HCT116 (cell line): ENCODE data around the gene BLCAP. TPM values are rescaled to one million over a fixed set of nuclear protein-coding genes. Genes with fewer than 3 reads are reported as not detected.
A peak's percentile ranks its signal among the peaks of the same experiment; 100 is the strongest.

Experiments used
- ATAC-seq: fragments of 200-7000 bp; cut with Tn5 transposase; 2 replicates; pipeline ENCODE4 v1.9.1; 2020; ENCODE audit warnings: mild to moderate bottlenecking, moderate library complexity
- BruUV-seq: library from RNA; stranded (reverse); fragments of 400-500 nt; replicated peaks from 2 replicates; lab custom pipeline; 2021; lab: Mats Ljungman, UMichigan
- CTCF ChIA-PET: fragments of 300-600 bp; sonication (Branson Sonifier 250); formaldehyde crosslinking; loops from one replicate; lab custom pipeline; 2021; ENCODE audit warnings: antibody characterized with exemption; lab: Charles Lee
- POLR2A ChIA-PET: fragments of 300-600, 350-600 bp; sonication (Branson Sonifier 250); formaldehyde crosslinking; loops from one replicate; lab custom pipeline; 2021; ENCODE audit warnings: antibody characterized with exemption; lab: Charles Lee
- RAD21 ChIA-PET, 2 experiments: fragments of 300-600 bp; sonication (Branson Sonifier 250); formaldehyde crosslinking; loops; one replicate each; lab custom pipeline; 2023; ENCODE audit warnings: low total read pairs in 2 of 2; ENCODE audit not compliant: uncharacterized antibody in 2 of 2, unreplicated experiment in 2 of 2, low non-redundant PET in 1 of 2; lab: Charles Lee
- DNase-seq: peaks from one replicate; pipeline ENCODE4 v3.0.0-alpha.2; 2010; ENCODE audit warnings: low read depth, low spot score
- H2AFZ ChIP-seq: fragments of 200-600 bp; shearing (Covaris generic), sonication (generic); 2 replicates; pipeline ENCODE4 v1.6.1; 2017; ENCODE audit warnings: low read depth, mixed run types, mixed read lengths, antibody characterized with exemption, low read length; ENCODE audit not compliant: poor library complexity, severe bottlenecking
- H3K27ac ChIP-seq: 2 replicates; pipeline ENCODE4 v1.5.1; 2012; ENCODE audit warnings: low read depth, low read length
- H3K27me3 ChIP-seq: fragments of 200-600 bp; sonication (generic); 2 replicates; pipeline ENCODE4 v1.6.1; 2016; ENCODE audit warnings: mixed run types, low read length, mixed read lengths; ENCODE audit not compliant: insufficient read depth
- H3K36me3 ChIP-seq, 2 experiments: fragments of 200-500 bp in 1 of 2; fragments of 200-600 bp in 1 of 2; sonication (Bioruptor generic) in 1 of 2; sonication (generic) in 1 of 2; 2 replicates each; pipeline versions ENCODE4 v1.5.1 to v1.6.1; 2014 to 2016; ENCODE audit warnings: low read length in 2 of 2, inconsistent platforms in 1 of 2, mixed read lengths in 1 of 2, mixed run types in 1 of 2; ENCODE audit not compliant: insufficient read depth in 2 of 2, control insufficient read depth in 1 of 2
- H3K4me1 ChIP-seq, 2 experiments: fragments of 200-600 bp in 1 of 2; sonication (generic) in 1 of 2; 2 replicates each; pipeline versions ENCODE4 v1.5.1 to v1.6.1; 2012 to 2017; ENCODE audit warnings: low read length in 2 of 2, inconsistent platforms in 1 of 2, mild to moderate bottlenecking in 1 of 2, mixed read lengths in 1 of 2, mixed run types in 1 of 2, moderate library complexity in 1 of 2; ENCODE audit not compliant: insufficient read depth in 2 of 2, control insufficient read depth in 1 of 2
- H3K4me2 ChIP-seq: fragments of 200-600 bp; sonication (generic); 2 replicates; pipeline ENCODE4 v1.6.1; 2017; ENCODE audit warnings: mixed run types, low read length, mixed read lengths
- H3K4me3 ChIP-seq, 2 experiments: fragments of 200-600 bp in 1 of 2; sonication (generic) in 1 of 2; replicated peaks in 1 of 2; 2 replicates each; pipeline ENCODE4 v1.5.1; 2011 to 2016; ENCODE audit warnings: low read length in 2 of 2, control low read depth in 1 of 2, low read depth in 1 of 2, mild to moderate bottlenecking in 1 of 2, mixed read lengths in 1 of 2, mixed run types in 1 of 2
- H3K79me2 ChIP-seq: fragments of 200-600 bp; sonication (generic); 2 replicates; pipeline ENCODE4 v1.6.1; 2017; ENCODE audit warnings: mild to moderate bottlenecking, mixed run types, low read length, moderate library complexity, mixed read lengths; ENCODE audit not compliant: insufficient read depth
- H3K9ac ChIP-seq: fragments of 200-600 bp; sonication (generic); 2 replicates; pipeline ENCODE4 v1.6.1; 2016; ENCODE audit warnings: low read length, mixed read lengths
- H3K9me2 ChIP-seq: fragments of 200-600 bp; sonication (generic), shearing (Covaris generic); 2 replicates; pipeline ENCODE4 v1.6.1; 2017; ENCODE audit warnings: mixed run types, mild to moderate bottlenecking, moderate library complexity; ENCODE audit not compliant: insufficient read depth
- H3K9me3 ChIP-seq, 2 experiments: fragments of 200-500 bp in 1 of 2; fragments of 200-600 bp in 1 of 2; sonication (Bioruptor generic) in 1 of 2; sonication (generic) in 1 of 2; 2 replicates each; pipeline ENCODE4 v1.6.1; 2014 to 2017; ENCODE audit warnings: low read length in 2 of 2, mixed read lengths in 2 of 2, inconsistent platforms in 1 of 2, low read depth in 1 of 2, mild to moderate bottlenecking in 1 of 2, mixed run types in 1 of 2, moderate library complexity in 1 of 2; ENCODE audit not compliant: control insufficient read depth in 1 of 2, insufficient read depth in 1 of 2
- H4K20me1 ChIP-seq: fragments of 200-600 bp; sonication (generic), shearing (Covaris generic); 2 replicates; pipeline ENCODE4 v1.6.1; 2017; ENCODE audit warnings: mixed run types, mild to moderate bottlenecking, moderate library complexity; ENCODE audit not compliant: insufficient read depth
- CBX3 ChIP-seq: IDR thresholded peaks from 2 replicates; pipeline ENCODE4 v1.6.1; 2012; ENCODE audit warnings: low read depth
- CEBPB ChIP-seq: IDR thresholded peaks from 2 replicates; pipeline ENCODE4 v1.6.1; 2012; ENCODE audit warnings: low read depth
- ELF1 ChIP-seq: IDR thresholded peaks from 2 replicates; pipeline ENCODE4 v1.6.1; 2012; ENCODE audit warnings: low read depth, borderline replicate concordance
- EZH2 ChIP-seq: fragments of 200-600 bp; sonication (generic); IDR thresholded peaks from 2 replicates; pipeline ENCODE4 v1.6.1; 2017; ENCODE audit warnings: antibody characterized with exemption, mixed run types
- EZH2phosphoT487 ChIP-seq: fragments of 200-600 bp; IDR thresholded peaks from 2 replicates; pipeline ENCODE4 v1.6.1; 2018; ENCODE audit warnings: antibody characterized with exemption, borderline replicate concordance
- JUND ChIP-seq: IDR thresholded peaks from 2 replicates; pipeline ENCODE4 v1.6.1; 2012
- POLR2AphosphoS5 ChIP-seq: IDR thresholded peaks from 2 replicates; pipeline ENCODE4 v1.6.1; 2011; ENCODE audit warnings: mild to moderate bottlenecking, low read depth, low read length, moderate library complexity
- RAD21 ChIP-seq: IDR thresholded peaks from 2 replicates; pipeline ENCODE4 v1.6.1; 2012; ENCODE audit warnings: low read depth, mild to moderate bottlenecking
- SRF ChIP-seq: IDR thresholded peaks from 2 replicates; pipeline ENCODE4 v1.6.1; 2012; ENCODE audit warnings: low read depth
- TCF7L2 ChIP-seq: IDR thresholded peaks from 2 replicates; pipeline ENCODE4 v1.7.0; 2011; ENCODE audit warnings: borderline replicate concordance, inconsistent platforms; ENCODE audit not compliant: insufficient read depth, insufficient read length; ENCODE audit errors: extremely low read depth
- YY1 ChIP-seq: IDR thresholded peaks from 2 replicates; pipeline ENCODE4 v1.6.1; 2011; ENCODE audit warnings: low read length, low read depth, moderate library complexity, mild to moderate bottlenecking; ENCODE audit not compliant: insufficient replicate concordance; ENCODE audit errors: extremely low read depth
- ZFX ChIP-seq: fragments of 450-650 bp; IDR thresholded peaks from 2 replicates; pipeline ENCODE4 v1.6.1; 2017
- intact Hi-C: fragments of 100-400 bp; cut with micrococcal nuclease; formaldehyde crosslinking; loops from 2 replicates; pipeline ENCODE4 v1.10.0; 2022
- total RNA-seq: library from RNA; stranded (reverse); gene quantifications from one replicate; pipeline ENCODE4 v1.2.1, GENCODE V29; 2021; ENCODE audit not compliant: unreplicated experiment
- TF ChIP-seq, protein P1 (sequence below): IDR thresholded peaks from 2 replicates; pipeline ENCODE4 v1.6.1; 2012
- TF ChIP-seq, protein P2 (sequence below): IDR thresholded peaks from 2 replicates; pipeline ENCODE4 v1.6.1; 2012

BLCAP gene
- total RNA-seq, 1 experiment from 2014 or later: 27.5 TPM

DNA sequence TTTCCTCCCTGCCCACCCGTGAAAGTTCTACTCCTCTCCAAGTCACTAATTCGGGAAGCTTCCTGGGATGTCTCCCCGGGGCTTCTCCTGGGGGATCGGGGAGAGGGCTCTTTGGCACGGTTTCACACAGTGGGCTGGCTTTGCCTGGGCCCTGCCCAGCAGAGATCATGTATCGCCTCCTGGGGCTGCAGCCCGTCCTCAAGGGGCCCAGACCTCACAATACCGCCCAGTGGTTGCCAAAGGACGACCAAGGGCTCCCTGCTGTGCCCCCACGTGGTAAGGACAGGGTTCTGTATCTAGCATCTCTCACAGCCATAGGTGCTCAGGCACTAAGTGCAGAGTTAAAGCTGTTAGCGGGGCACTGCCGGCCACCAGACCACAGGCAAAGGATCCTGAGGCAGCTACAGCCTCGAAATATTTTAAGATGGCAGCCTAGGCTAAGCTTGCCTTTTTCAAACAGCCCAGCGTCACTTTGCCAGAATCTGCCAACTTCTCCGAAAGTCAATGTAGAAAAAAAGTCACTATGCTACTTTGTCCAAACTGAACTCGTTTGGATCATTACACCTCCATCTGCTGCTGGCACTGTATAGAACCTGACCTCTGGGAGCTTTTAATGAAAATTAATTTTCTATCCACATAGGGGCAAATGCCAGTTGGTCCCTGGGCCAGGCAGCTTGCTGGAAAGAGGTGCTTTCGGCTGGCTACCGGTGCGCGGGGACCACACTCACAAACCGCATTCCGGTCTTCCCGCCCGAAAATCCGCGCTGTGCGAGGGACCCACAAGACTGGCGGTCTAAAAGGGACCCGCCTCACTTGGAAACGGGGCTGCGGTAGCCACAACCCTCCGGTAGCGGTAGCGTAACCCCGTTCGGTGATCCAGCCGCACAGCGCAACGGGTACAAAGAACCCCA is 7.9 kb downstream of the BLCAP start:
- CTCF ChIA-PET: no interaction called here

More for the DNA sequence above, 7.9 kb downstream of the BLCAP start:
- Histone ChIP-seq H3K9ac (no peak overlapping the region), H3K4me3 (no peak overlapping the region), H3K79me2 (peaks cover 55% of the 10 kb centered on the region), H3K9me3 (no peaks in the 10 kb centered on the region), H2AFZ (no peak overlapping the region), H3K36me3 (no peaks in the 10 kb centered on the region; a peak in 2 of 4 replicates), H3K9me2 (no peaks in the 10 kb centered on the region), H3K27me3 (no peaks in the 10 kb centered on the region), H3K4me1 (peaks cover 7 to 14% of the 10 kb centered on the region in 2 experiments), H3K27ac (no peak overlapping the region), H3K4me2 (no peak overlapping the region), H4K20me1 (no peaks in the 10 kb centered on the region)
- DNase-seq (no peak), ATAC-seq (peak; percentile 38; the same call in 1 of the 2 replicates)
- RAD21 ChIA-PET: no interaction called here
- no peak for TF ChIP-seq EZH2phosphoT487
- TF ChIP-seq ELF1: no peak
- no peak for TF ChIP-seq ZFX
- TF ChIP-seq TCF7L2: no peak
- no peak for TF ChIP-seq RAD21
- no peak for TF ChIP-seq EZH2
- no peak for TF ChIP-seq POLR2AphosphoS5
- TF ChIP-seq, protein P1, sequence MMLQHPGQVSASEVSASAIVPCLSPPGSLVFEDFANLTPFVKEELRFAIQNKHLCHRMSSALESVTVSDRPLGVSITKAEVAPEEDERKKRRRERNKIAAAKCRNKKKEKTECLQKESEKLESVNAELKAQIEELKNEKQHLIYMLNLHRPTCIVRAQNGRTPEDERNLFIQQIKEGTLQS: no peak
- no peak for TF ChIP-seq JUND
- no peak for TF ChIP-seq CBX3
- no peak for TF ChIP-seq CEBPB
- TF ChIP-seq, protein P2, sequence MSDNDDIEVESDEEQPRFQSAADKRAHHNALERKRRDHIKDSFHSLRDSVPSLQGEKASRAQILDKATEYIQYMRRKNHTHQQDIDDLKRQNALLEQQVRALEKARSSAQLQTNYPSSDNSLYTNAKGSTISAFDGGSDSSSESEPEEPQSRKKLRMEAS: no peak
- no peak for TF ChIP-seq SRF
- TF ChIP-seq YY1: no peak
- POLR2A ChIA-PET: no interaction called here
- intact Hi-C loops: no loop called here
- BruUV-seq: no TSS peak
